Measurements from ENCODE around the gene SYTL2.

SYTL2 gene

DNA sequence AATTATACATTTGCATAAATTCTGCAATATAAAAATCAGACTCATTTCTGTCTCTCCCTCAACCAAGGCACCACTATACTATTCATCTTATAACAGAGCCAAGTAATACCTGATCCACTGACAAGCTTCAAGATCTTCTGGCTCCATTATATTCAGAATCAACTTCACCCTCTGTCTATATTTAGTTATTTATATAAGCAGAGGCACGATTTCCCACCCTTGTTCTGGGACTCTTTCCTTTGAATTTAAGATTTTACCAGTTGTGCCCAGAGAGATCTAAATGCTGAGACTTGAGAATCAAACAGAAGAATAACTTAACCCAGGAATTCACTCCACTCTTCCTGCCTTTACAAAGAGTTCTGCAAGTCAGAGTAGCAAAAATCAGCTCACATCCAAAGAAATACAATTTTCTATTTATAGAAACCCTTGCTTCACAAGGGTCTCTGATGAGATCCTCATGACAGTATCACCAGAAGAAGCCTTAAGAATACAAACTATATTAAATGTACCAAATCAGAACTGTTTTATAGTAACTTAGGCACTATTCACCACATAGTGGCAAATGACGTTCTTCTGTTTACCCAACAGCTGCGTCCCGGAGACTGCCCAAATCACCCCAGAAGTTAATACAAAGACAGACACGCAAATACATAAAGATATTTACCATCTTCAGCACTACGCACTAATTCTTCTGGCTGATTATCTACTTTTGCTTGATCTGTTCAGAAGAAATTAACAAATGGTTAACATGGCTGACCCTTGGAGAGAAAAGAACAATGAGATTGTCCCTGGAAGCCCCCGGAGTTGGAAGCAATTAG, 92.6 kb downstream of the SYTL2 start:
- Histone ChIP-seq H3K4me3 (IDR thresholded peaks at IDR 0.05; ENCODE audit: insufficient read depth, low read depth, low read length) (no peak overlapping the region), H4K20me1 (ENCODE audit: insufficient read depth) (no peaks in the 10 kb centered on the region), H3K4me1 (ENCODE audit: low read depth, poor library complexity, severe bottlenecking) (peaks cover 24% of the 10 kb centered on the region), H3K27me3 (ENCODE audit: insufficient read depth, low read depth) (no peaks in the 10 kb centered on the region), H3K9ac (no peak overlapping the region), H3K4me2 (no peak overlapping the region), H3K27ac (no peak overlapping the region), H3K36me3 (ENCODE audit: insufficient read depth) (no peaks in the 10 kb centered on the region), H3K79me2 (ENCODE audit: insufficient read depth, low read depth) (no peaks in the 10 kb centered on the region), H2AFZ (ENCODE audit: low read depth) (no peak overlapping the region)
- TF ChIP-seq, protein P1, sequence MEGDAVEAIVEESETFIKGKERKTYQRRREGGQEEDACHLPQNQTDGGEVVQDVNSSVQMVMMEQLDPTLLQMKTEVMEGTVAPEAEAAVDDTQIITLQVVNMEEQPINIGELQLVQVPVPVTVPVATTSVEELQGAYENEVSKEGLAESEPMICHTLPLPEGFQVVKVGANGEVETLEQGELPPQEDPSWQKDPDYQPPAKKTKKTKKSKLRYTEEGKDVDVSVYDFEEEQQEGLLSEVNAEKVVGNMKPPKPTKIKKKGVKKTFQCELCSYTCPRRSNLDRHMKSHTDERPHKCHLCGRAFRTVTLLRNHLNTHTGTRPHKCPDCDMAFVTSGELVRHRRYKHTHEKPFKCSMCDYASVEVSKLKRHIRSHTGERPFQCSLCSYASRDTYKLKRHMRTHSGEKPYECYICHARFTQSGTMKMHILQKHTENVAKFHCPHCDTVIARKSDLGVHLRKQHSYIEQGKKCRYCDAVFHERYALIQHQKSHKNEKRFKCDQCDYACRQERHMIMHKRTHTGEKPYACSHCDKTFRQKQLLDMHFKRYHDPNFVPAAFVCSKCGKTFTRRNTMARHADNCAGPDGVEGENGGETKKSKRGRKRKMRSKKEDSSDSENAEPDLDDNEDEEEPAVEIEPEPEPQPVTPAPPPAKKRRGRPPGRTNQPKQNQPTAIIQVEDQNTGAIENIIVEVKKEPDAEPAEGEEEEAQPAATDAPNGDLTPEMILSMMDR (conservative IDR thresholded peaks at IDR 0.05; ENCODE audit: low read depth, low read length), result no peak

DNA sequence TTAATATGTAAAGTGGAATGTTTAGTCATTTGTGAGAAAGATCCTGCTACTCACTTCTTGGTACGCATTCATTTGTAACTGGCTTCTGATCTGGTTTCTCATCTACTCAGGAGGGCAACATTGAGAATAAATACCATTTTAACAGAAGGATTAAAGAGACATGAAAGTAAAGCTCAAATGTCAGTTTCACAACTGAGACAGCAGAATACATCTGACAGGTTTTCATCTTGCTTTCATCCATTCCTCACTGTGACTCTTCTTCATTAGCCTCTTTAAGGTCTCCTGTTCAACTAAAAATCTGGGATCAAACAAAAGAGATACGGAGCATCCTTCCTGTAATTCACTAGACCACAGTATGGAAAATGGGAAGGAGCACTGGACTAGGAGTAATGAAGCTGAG, 93.5 kb downstream of the SYTL2 start:
- H4K20me1 ChIP-seq (ENCODE audit: insufficient read depth), result no peaks in the 10 kb centered on the region
- H3K27me3 ChIP-seq (ENCODE audit: insufficient read depth, low read depth), result no peaks in the 10 kb centered on the region
- no peak overlapping the region for H2AFZ ChIP-seq (ENCODE audit: low read depth)
- peaks cover 24% of the 10 kb centered on the region for H3K4me1 ChIP-seq (ENCODE audit: low read depth, poor library complexity, severe bottlenecking)
- H3K9ac ChIP-seq, result no peak overlapping the region
- no peaks in the 10 kb centered on the region for H3K79me2 ChIP-seq (ENCODE audit: insufficient read depth, low read depth)
- TF ChIP-seq, protein P1 (conservative IDR thresholded peaks at IDR 0.05; ENCODE audit: low read depth, low read length), result no peak
- no peaks in the 10 kb centered on the region for H3K36me3 ChIP-seq (ENCODE audit: insufficient read depth)
- H3K4me2 ChIP-seq, result no peak overlapping the region; the same call in 1 of the 2 replicates
- no peak overlapping the region for H3K27ac ChIP-seq
- no peak overlapping the region for H3K4me3 ChIP-seq (IDR thresholded peaks at IDR 0.05; ENCODE audit: insufficient read depth, low read depth, low read length)

DNA sequence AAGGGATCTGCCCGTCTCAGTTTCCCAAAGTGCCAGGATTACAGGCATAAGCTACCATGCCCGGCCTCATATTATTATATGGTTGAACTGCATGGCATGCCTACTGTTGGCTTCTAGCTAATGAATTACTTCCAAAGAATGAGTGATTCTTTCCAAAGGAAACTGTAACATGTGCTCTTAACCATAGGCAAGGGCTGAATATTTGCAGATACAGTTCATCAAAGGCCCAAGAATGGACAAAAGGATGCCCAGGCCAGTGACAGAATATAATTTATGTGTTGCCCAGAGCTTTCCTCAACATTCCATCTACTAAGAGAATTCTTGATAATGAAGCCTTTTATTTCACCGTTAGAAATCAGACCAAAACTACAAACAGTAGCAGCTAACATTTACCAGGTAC, 98.0 kb downstream of the SYTL2 start:
- Histone ChIP-seq H3K79me2 (ENCODE audit: insufficient read depth, low read depth) (no peaks in the 10 kb centered on the region), H4K20me1 (ENCODE audit: insufficient read depth) (no peaks in the 10 kb centered on the region), H3K4me3 (IDR thresholded peaks at IDR 0.05; ENCODE audit: insufficient read depth, low read depth, low read length) (no peak overlapping the region), H3K9ac (no peak overlapping the region), H2AFZ (ENCODE audit: low read depth) (no peak overlapping the region), H3K27ac (no peak overlapping the region), H3K36me3 (ENCODE audit: insufficient read depth) (no peaks in the 10 kb centered on the region), H3K4me1 (ENCODE audit: low read depth, poor library complexity, severe bottlenecking) (peaks cover 24% of the 10 kb centered on the region), H3K27me3 (ENCODE audit: insufficient read depth, low read depth) (no peaks in the 10 kb centered on the region), H3K4me2 (no peak overlapping the region)
- TF ChIP-seq, protein P1 (conservative IDR thresholded peaks at IDR 0.05; ENCODE audit: low read depth, low read length), result no peak

DNA sequence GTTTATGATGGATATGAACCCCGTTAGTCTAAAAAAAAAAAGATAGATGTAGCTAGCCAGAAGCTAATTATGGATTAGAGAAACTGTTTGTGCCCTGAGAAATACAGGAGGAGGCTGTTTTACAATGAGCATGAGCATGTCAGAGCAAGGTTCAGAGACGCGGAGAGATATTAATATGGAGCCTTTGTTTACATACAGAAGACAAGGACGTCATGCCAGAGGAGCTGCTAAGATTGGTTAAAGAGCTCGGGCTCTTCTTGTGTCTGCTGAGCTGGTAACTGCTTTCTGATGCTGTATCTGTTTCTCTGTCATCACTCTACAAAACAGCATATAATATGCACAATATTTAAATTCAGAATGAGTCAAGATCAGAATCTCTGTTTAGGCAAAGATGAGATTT, 100.0 kb downstream of the SYTL2 start:
- TF ChIP-seq, protein P1 (conservative IDR thresholded peaks at IDR 0.05; ENCODE audit: low read depth, low read length), result no peak
- Histone ChIP-seq H3K9ac (no peak overlapping the region), H3K27ac (no peak overlapping the region), H3K79me2 (ENCODE audit: insufficient read depth, low read depth) (no peaks in the 10 kb centered on the region), H3K27me3 (ENCODE audit: insufficient read depth, low read depth) (no peaks in the 10 kb centered on the region), H2AFZ (ENCODE audit: low read depth) (no peak overlapping the region), H4K20me1 (ENCODE audit: insufficient read depth) (no peaks in the 10 kb centered on the region), H3K4me3 (IDR thresholded peaks at IDR 0.05; ENCODE audit: insufficient read depth, low read depth, low read length) (no peak overlapping the region), H3K4me2 (no peak overlapping the region), H3K36me3 (ENCODE audit: insufficient read depth) (no peaks in the 10 kb centered on the region), H3K4me1 (ENCODE audit: low read depth, poor library complexity, severe bottlenecking) (peaks cover 5% of the 10 kb centered on the region)
